HepG2 (cell line): ENCODE measurements around the gene RASA3. TPM values are rescaled to one million over a fixed set of nuclear protein-coding genes. Genes with fewer than 3 reads are reported as not detected.

Experiments
- ATAC-seq: fragments of 200-7000 bp; cut with Tn5 transposase; 3 replicates; pipeline ENCODE4 v1.9.1; 2020; ENCODE audit warnings: mild to moderate bottlenecking, moderate library complexity
- BruUV-seq: library from RNA; stranded (reverse); fragments of 400-500 nt; replicated peaks from 2 replicates; lab custom pipeline; 2021; lab: Mats Ljungman, UMichigan
- CTCF ChIA-PET: fragments of 300-600 bp; formaldehyde crosslinking; extraction: SDS; loops from one replicate; lab custom pipeline; 2021; ENCODE audit warnings: low total read pairs, inconsistent platforms, low intra/inter-chr PET ratio; lab: Yijun Ruan, JAX
- POLR2A ChIA-PET: fragments of 350-600 bp; sonication (Branson Sonifier 250); formaldehyde crosslinking; loops from one replicate; lab custom pipeline; 2020; ENCODE audit warnings: antibody characterized with exemption, inconsistent platforms; lab: Yijun Ruan, JAX
- DNase-seq: peaks from one replicate; pipeline ENCODE4 v3.0.0-alpha.2; 2015; ENCODE audit warnings: low spot score
- FAIRE-seq: peaks from 3 replicates; lab custom pipeline; 2011; peaks lifted over from hg19 to GRCh38; lab: Jason Lieb, UNC
- H2AFZ ChIP-seq: one replicate; pipeline ENCODE4 v1.6.1; 2011; ENCODE audit warnings: low read length, inconsistent platforms
- H3K27ac ChIP-seq: fragments of 300-600 bp; 3 replicates; pipeline ENCODE4 v1.8.0; 2011; ENCODE audit warnings: mixed run types, mild to moderate bottlenecking, mixed read lengths, low read length, inconsistent platforms; ENCODE audit not compliant: insufficient read depth; ENCODE audit errors: extremely low read length
- H3K27me3 ChIP-seq, 2 experiments: fragments of 200-600 bp in 1 of 2; 2 replicates in 1 of 2; 3 replicates in 1 of 2; pipeline versions ENCODE4 v1.6.0 to v1.8.0; 2011; ENCODE audit warnings: low read length in 2 of 2, mild to moderate bottlenecking in 2 of 2, moderate library complexity in 2 of 2, inconsistent platforms in 1 of 2; ENCODE audit not compliant: insufficient read depth in 2 of 2, control insufficient read depth in 1 of 2
- H3K36me3 ChIP-seq, 2 experiments: fragments of 200-600 bp in 1 of 2; replicated peaks in 1 of 2; 2 replicates in 1 of 2; 3 replicates in 1 of 2; pipeline versions ENCODE4 v1.5.1 to v1.8.0; 2011; ENCODE audit warnings: low read length in 2 of 2, inconsistent platforms in 1 of 2; ENCODE audit not compliant: insufficient read depth in 2 of 2, control insufficient read depth in 1 of 2
- H3K4me1 ChIP-seq: 2 replicates; pipeline ENCODE4 v1.5.1; 2012; ENCODE audit warnings: low read length, inconsistent platforms; ENCODE audit not compliant: insufficient read depth
- H3K4me2 ChIP-seq: 2 replicates; pipeline ENCODE4 v1.6.0; 2011; ENCODE audit warnings: low read depth, low read length, inconsistent platforms
- H3K4me3 ChIP-seq, 3 experiments: fragments of 200-600 bp in 1 of 3; sonication (generic), shearing (Covaris generic) in 1 of 3; replicated peaks in 1 of 3; 2 replicates each; pipeline ENCODE4 v1.5.1; 2011 to 2016; ENCODE audit warnings: low read length in 3 of 3, inconsistent platforms in 2 of 3, low read depth in 2 of 3, mild to moderate bottlenecking in 2 of 3, control low read depth in 1 of 3, mixed read lengths in 1 of 3; ENCODE audit not compliant: insufficient read depth in 1 of 3
- H3K79me2 ChIP-seq: one replicate; pipeline ENCODE4 v1.6.1; 2011; ENCODE audit warnings: low read length, inconsistent platforms; ENCODE audit not compliant: insufficient read depth
- H3K9ac ChIP-seq: 2 replicates; pipeline ENCODE4 v1.6.0; 2011; ENCODE audit warnings: mild to moderate bottlenecking, low read depth, low read length, inconsistent platforms; ENCODE audit not compliant: insufficient read depth
- H3K9me3 ChIP-seq: 2 replicates; pipeline ENCODE4 v1.5.1; 2012; ENCODE audit warnings: mild to moderate bottlenecking, low read length
- H4K20me1 ChIP-seq: 2 replicates; pipeline ENCODE4 v1.6.0; 2011; ENCODE audit warnings: inconsistent platforms, mild to moderate bottlenecking, low read length, moderate library complexity; ENCODE audit not compliant: insufficient read depth
- MED1 ChIP-seq: sonication (generic); formaldehyde crosslinking; IDR thresholded peaks from 2 replicates; pipeline ENCODE4 v1.4.0; 2020; ENCODE audit warnings: missing genetic modification reagents
- SMAD3 ChIP-seq: sonication (generic); formaldehyde crosslinking; IDR thresholded peaks from 2 replicates; pipeline ENCODE4 v1.4.0; 2020; ENCODE audit warnings: missing genetic modification reagents
- ZNF232 ChIP-seq: sonication (generic); formaldehyde crosslinking; IDR thresholded peaks from 2 replicates; pipeline ENCODE4 v1.4.0; 2020; ENCODE audit warnings: missing genetic modification reagents, borderline replicate concordance
- WGBS: methylation state at CpG from one replicate; pipeline ENCODE4 v1.1.6; 2017; ENCODE audit warnings: low lambda C conversion rate; 5-methylcytosine and 5-hydroxymethylcytosine counted together
- in situ Hi-C: cut with HindIII; loops from 2 replicates; pipeline ENCODE4 v1.10.0; 2017; ENCODE audit warnings: low pct_unique_long_range_greater_than_20kb; ENCODE audit not compliant: extremely low pct_ligation_motif_present
- intact Hi-C: fragments of 100-400 bp; cut with micrococcal nuclease; formaldehyde crosslinking; loops from one replicate; pipeline ENCODE4 v1.10.0; 2022; ENCODE audit not compliant: unreplicated experiment
- polyA plus RNA-seq, 8 experiments: library from polyadenylated mRNA; depleted of rRNA in 3 of 8; stranded (reverse) in 7 of 8; unstranded in 1 of 8; fragments of >200 nt; fragmentation: Illumina TruSeq in 4 of 8; extraction: Trizol in 4 of 8; gene quantifications; 2 replicates each; pipeline versions ENCODE4 v1.2.1 to v1.2.3, GENCODE V29; 2011 to 2016; ENCODE audit warnings: low read depth in 4 of 8, missing spikeins in 1 of 8, mixed read lengths in 1 of 8; ENCODE audit not compliant: insufficient read depth in 1 of 8
- total RNA-seq, 5 experiments: library from RNA; depleted of rRNA; stranded (reverse); fragments of >200 nt; fragmentation: Illumina TruSeq; extraction: Trizol; gene quantifications; 2 replicates each; pipeline ENCODE4 v1.2.3, GENCODE V29; 2016; ENCODE audit warnings: low read depth in 1 of 5
- TF ChIP-seq, protein P1 (sequence below): sonication (generic); formaldehyde crosslinking; IDR thresholded peaks from one replicate; pipeline ENCODE4 v1.5.1; 2020; ENCODE audit warnings: mild to moderate bottlenecking, missing genetic modification reagents; ENCODE audit errors: not compliant biosample characterization
- TF ChIP-seq, protein P2 (sequence below), 2 experiments: fragments of 450-650 bp in 1 of 2; sonication (generic) in 1 of 2; formaldehyde crosslinking in 1 of 2; IDR thresholded peaks; 2 replicates each; pipeline versions ENCODE4 v1.6.1 to v1.8.0; 2016 to 2022; ENCODE audit warnings: antibody characterized with exemption in 1 of 2, mild to moderate bottlenecking in 1 of 2, missing genetic modification reagents in 1 of 2

Gene RASA3
- total and polyA plus RNA-seq, 2 of the 13 experiments (the other 11 are each of a cell fraction or from before 2014, with no cell fraction given): 0.05 TPM; not detected in 1

GRCh38 chr13:114049026-114049425 lies 83.4 kb downstream of the RASA3 start (continued):
- TF ChIP-seq, protein P1, sequence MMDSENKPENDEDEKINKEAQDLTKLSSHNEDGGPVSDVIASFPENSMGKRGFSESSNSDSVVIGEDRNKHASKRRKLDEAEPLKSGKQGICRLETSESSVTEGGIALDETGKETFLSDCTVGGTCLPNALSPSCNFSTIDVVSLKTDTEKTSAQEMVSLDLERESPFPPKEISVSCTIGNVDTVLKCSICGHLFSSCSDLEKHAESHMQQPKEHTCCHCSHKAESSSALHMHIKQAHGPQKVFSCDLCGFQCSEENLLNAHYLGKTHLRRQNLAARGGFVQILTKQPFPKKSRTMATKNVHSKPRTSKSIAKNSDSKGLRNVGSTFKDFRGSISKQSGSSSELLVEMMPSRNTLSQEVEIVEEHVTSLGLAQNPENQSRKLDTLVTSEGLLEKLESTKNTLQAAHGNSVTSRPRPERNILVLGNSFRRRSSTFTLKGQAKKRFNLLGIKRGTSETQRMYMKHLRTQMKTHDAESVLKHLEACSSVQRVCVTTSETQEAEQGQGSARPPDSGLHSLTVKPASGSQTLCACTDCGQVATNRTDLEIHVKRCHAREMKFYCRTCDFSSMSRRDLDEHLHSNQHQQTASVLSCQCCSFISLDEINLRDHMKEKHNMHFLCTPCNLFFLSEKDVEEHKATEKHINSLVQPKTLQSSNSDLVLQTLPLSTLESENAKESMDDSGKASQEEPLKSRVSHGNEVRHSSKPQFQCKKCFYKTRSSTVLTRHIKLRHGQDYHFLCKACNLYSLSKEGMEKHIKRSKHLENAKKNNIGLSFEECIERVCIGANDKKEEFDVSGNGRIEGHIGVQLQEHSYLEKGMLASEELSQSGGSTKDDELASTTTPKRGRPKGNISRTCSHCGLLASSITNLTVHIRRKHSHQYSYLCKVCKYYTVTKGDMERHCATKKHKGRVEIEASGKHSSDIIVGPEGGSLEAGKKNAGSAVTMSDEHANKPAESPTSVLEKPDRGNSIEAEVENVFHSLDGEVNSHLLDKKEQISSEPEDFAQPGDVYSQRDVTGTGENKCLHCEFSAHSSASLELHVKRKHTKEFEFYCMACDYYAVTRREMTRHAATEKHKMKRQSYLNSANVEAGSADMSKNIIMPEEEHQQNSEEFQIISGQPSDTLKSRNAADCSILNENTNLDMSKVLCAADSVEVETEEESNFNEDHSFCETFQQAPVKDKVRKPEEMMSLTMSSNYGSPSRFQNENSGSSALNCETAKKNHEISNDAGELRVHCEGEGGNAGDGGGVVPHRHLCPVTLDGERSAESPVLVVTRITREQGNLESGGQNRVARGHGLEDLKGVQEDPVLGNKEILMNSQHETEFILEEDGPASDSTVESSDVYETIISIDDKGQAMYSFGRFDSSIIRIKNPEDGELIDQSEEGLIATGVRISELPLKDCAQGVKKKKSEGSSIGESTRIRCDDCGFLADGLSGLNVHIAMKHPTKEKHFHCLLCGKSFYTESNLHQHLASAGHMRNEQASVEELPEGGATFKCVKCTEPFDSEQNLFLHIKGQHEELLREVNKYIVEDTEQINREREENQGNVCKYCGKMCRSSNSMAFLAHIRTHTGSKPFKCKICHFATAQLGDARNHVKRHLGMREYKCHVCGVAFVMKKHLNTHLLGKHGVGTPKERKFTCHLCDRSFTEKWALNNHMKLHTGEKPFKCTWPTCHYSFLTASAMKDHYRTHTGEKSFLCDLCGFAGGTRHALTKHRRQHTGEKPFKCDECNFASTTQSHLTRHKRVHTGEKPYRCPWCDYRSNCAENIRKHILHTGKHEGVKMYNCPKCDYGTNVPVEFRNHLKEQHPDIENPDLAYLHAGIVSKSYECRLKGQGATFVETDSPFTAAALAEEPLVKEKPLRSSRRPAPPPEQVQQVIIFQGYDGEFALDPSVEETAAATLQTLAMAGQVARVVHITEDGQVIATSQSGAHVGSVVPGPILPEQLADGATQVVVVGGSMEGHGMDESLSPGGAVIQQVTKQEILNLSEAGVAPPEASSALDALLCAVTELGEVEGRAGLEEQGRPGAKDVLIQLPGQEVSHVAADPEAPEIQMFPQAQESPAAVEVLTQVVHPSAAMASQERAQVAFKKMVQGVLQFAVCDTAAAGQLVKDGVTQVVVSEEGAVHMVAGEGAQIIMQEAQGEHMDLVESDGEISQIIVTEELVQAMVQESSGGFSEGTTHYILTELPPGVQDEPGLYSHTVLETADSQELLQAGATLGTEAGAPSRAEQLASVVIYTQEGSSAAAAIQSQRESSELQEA (CRISPR knock-in tag): no peak
- TF ChIP-seq ZNF232: no peak

GRCh38 chr13:114048443-114048842 lies 84.0 kb downstream of the RASA3 start:
- Histone ChIP-seq H4K20me1 (no peaks in the 10 kb centered on the region), H3K4me3 (no peak overlapping the region), H3K4me1 (no peaks in the 10 kb centered on the region), H3K79me2 (no peaks in the 10 kb centered on the region), H3K9ac (no peak overlapping the region), H3K27me3 (peaks cover 3 to 58% of the 10 kb centered on the region in 2 experiments; a peak in 4 of 5 replicates), H3K27ac (no peak overlapping the region), H3K36me3 (no peaks in the 10 kb centered on the region), H3K4me2 (no peak overlapping the region), H2AFZ (no peak overlapping the region), H3K9me3 (no peaks in the 10 kb centered on the region)
- ChIA-PET POLR2A (no interaction called here), CTCF (no interaction called here)
- in situ Hi-C loops (no loop called here), intact Hi-C loops (no loop called here)
- DNase-seq (no peak), FAIRE-seq (no peak), ATAC-seq (no peak)
- BruUV-seq: no TSS peak
- 37% methylated on average over 8 of the region's 33 CpGs for WGBS
- no peak for TF ChIP-seq SMAD3 (CRISPR knock-in tag)
- no peak for TF ChIP-seq MED1
- TF ChIP-seq, protein P2, sequence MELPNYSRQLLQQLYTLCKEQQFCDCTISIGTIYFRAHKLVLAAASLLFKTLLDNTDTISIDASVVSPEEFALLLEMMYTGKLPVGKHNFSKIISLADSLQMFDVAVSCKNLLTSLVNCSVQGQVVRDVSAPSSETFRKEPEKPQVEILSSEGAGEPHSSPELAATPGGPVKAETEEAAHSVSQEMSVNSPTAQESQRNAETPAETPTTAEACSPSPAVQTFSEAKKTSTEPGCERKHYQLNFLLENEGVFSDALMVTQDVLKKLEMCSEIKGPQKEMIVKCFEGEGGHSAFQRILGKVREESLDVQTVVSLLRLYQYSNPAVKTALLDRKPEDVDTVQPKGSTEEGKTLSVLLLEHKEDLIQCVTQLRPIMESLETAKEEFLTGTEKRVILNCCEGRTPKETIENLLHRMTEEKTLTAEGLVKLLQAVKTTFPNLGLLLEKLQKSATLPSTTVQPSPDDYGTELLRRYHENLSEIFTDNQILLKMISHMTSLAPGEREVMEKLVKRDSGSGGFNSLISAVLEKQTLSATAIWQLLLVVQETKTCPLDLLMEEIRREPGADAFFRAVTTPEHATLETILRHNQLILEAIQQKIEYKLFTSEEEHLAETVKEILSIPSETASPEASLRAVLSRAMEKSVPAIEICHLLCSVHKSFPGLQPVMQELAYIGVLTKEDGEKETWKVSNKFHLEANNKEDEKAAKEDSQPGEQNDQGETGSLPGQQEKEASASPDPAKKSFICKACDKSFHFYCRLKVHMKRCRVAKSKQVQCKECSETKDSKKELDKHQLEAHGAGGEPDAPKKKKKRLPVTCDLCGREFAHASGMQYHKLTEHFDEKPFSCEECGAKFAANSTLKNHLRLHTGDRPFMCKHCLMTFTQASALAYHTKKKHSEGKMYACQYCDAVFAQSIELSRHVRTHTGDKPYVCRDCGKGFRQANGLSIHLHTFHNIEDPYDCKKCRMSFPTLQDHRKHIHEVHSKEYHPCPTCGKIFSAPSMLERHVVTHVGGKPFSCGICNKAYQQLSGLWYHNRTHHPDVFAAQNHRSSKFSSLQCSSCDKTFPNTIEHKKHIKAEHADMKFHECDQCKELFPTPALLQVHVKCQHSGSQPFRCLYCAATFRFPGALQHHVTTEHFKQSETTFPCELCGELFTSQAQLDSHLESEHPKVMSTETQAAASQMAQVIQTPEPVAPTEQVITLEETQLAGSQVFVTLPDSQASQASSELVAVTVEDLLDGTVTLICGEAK (IDR thresholded peaks at IDR 0.05): no peak
- TF ChIP-seq, protein P2 (CRISPR knock-in tag; IDR thresholded peaks at IDR 0.05): no peak
